GM23338 (cell line): ENCODE data around the gene HMGB4. TPM values are rescaled to one million over a fixed set of nuclear protein-coding genes. Genes with fewer than 3 reads are reported as not detected.

Experiments
- ATAC-seq: fragments of 200-7000 bp; cut with Tn5 transposase; 3 replicates; pipeline ENCODE4 v1.9.1; 2020
- DNase-seq: peaks from one replicate; pipeline ENCODE4 v3.0.0-alpha.2; 2015; ENCODE audit warnings: low spot score
- H2AFZ ChIP-seq: fragments of 200-600 bp; sonication (generic); 2 replicates; pipeline ENCODE4 v1.8.0; 2016; ENCODE audit warnings: antibody characterized with exemption, mild to moderate bottlenecking, moderate library complexity
- H3F3A ChIP-seq: fragments of 200-600 bp; sonication (generic); replicated peaks from 2 replicates; pipeline ENCODE4 v1.8.0; 2017; ENCODE audit warnings: antibody characterized with exemption, mixed run types, low read depth
- H3K27ac ChIP-seq: fragments of 200-600 bp; sonication (generic); 2 replicates; pipeline ENCODE4 v1.6.1; 2016; ENCODE audit warnings: low read depth
- H3K27me3 ChIP-seq: fragments of 200-600 bp; sonication (generic); 2 replicates; pipeline ENCODE4 v1.8.0; 2016; ENCODE audit warnings: mild to moderate bottlenecking, mixed run types, moderate library complexity; ENCODE audit not compliant: insufficient read depth
- H3K36me3 ChIP-seq: fragments of 200-600 bp; sonication (generic); 2 replicates; pipeline ENCODE4 v1.8.0; 2016; ENCODE audit warnings: mild to moderate bottlenecking; ENCODE audit not compliant: insufficient read depth
- H3K4me1 ChIP-seq: fragments of 200-600 bp; sonication (generic); 2 replicates; pipeline ENCODE4 v1.8.0; 2016; ENCODE audit warnings: mild to moderate bottlenecking, moderate library complexity; ENCODE audit not compliant: insufficient read depth
- H3K4me2 ChIP-seq: fragments of 200-600 bp; sonication (generic); 2 replicates; pipeline ENCODE4 v1.7.1; 2017; ENCODE audit warnings: mixed run types
- H3K4me3 ChIP-seq: fragments of 200-600 bp; sonication (generic); 2 replicates; pipeline ENCODE4 v1.6.1; 2016; ENCODE audit warnings: mixed run types
- H3K79me2 ChIP-seq: fragments of 200-600 bp; sonication (generic); replicated peaks from 2 replicates; pipeline ENCODE4 v1.8.0; 2017; ENCODE audit warnings: mild to moderate bottlenecking; ENCODE audit not compliant: insufficient read depth
- H3K9me2 ChIP-seq: fragments of 200-600 bp; sonication (generic); 2 replicates; pipeline ENCODE4 v1.8.0; 2017; ENCODE audit not compliant: insufficient read depth
- H4K20me1 ChIP-seq: fragments of 200-600 bp; sonication (generic); replicated peaks from 2 replicates; pipeline ENCODE4 v1.8.0; 2017; ENCODE audit warnings: mild to moderate bottlenecking; ENCODE audit not compliant: insufficient read depth
- H3K27ac Mint-ChIP-seq: 2 replicates; pipeline ENCODE4 v1.8.0; 2020; ENCODE audit warnings: inconsistent platforms, mild to moderate bottlenecking, moderate library complexity, mixed read lengths
- H3K27me3 Mint-ChIP-seq: 3 replicates; pipeline ENCODE4 v1.8.0; 2022; ENCODE audit warnings: low read depth, mild to moderate bottlenecking, moderate library complexity, mixed read lengths, inconsistent platforms; ENCODE audit not compliant: insufficient read depth, poor library complexity
- H3K36me3 Mint-ChIP-seq: 3 replicates; pipeline ENCODE4 v1.8.0; 2021; ENCODE audit warnings: low read depth, mild to moderate bottlenecking, inconsistent platforms, moderate library complexity, mixed read lengths
- H3K4me1 Mint-ChIP-seq: 3 replicates; pipeline ENCODE4 v1.8.0; 2020; ENCODE audit warnings: mild to moderate bottlenecking, inconsistent platforms, mixed read lengths
- H3K4me3 Mint-ChIP-seq: 3 replicates; pipeline ENCODE4 v1.8.0; 2021; ENCODE audit warnings: moderate library complexity, mild to moderate bottlenecking, inconsistent platforms, mixed read lengths
- H3K9me3 Mint-ChIP-seq: 3 replicates; pipeline ENCODE4 v1.8.0; 2020; ENCODE audit warnings: moderate library complexity, mild to moderate bottlenecking, inconsistent platforms, mixed read lengths
- CREB1 ChIP-seq: fragments of 250-450 bp; sonication (Bioruptor Pico); IDR thresholded peaks from 2 replicates; pipeline ENCODE4 v1.5.0; 2020; ENCODE audit warnings: low read depth, mild to moderate bottlenecking, moderate library complexity
- EZH2 ChIP-seq: fragments of 200-600 bp; sonication (generic); IDR thresholded peaks from one replicate; pipeline ENCODE4 v1.8.0; 2017; ENCODE audit warnings: antibody characterized with exemption, mild to moderate bottlenecking, low read depth; ENCODE audit not compliant: unreplicated experiment
- POLR2AphosphoS5 ChIP-seq: IDR thresholded peaks from 2 replicates; pipeline ENCODE4 v1.6.1; 2016; ENCODE audit warnings: antibody characterized with exemption, low read depth
- STAT1 ChIP-seq: IDR thresholded peaks from one replicate; pipeline ENCODE4 v1.6.1; 2016; ENCODE audit warnings: antibody characterized with exemption; ENCODE audit not compliant: unreplicated experiment
- ZNF114 ChIP-seq: fragments of 250-450 bp; sonication (Bioruptor Pico); IDR thresholded peaks from 2 replicates; pipeline ENCODE4 v1.5.0; 2020; ENCODE audit warnings: mild to moderate bottlenecking, moderate library complexity
- polyA plus RNA-seq: library from polyadenylated mRNA; unstranded; fragments of >200 nt; fragmentation: Nextera tagmentation; extraction: Ambion mirVana; gene quantifications from 2 replicates; pipeline ENCODE4 v1.2.1, GENCODE V29; 2016
- total RNA-seq: library from RNA; depleted of rRNA; stranded (reverse); fragments of >200 nt; shearing (Covaris generic); gene quantifications from 2 replicates; pipeline ENCODE4 v1.2.3, GENCODE V29; 2014
- TF ChIP-seq, protein P1 (sequence below): fragments of 250-450 bp; sonication (Bioruptor Pico); IDR thresholded peaks from 2 replicates; pipeline ENCODE4 v1.5.0; 2020; ENCODE audit warnings: mild to moderate bottlenecking, moderate library complexity
- TF ChIP-seq, protein P2 (sequence below): IDR thresholded peaks from one replicate; pipeline ENCODE4 v1.6.1; 2018; ENCODE audit warnings: antibody characterized with exemption; ENCODE audit not compliant: unreplicated experiment

HMGB4 gene
- total and polyA plus RNA-seq, 2 experiments from 2014 or later: not detected

DNA sequence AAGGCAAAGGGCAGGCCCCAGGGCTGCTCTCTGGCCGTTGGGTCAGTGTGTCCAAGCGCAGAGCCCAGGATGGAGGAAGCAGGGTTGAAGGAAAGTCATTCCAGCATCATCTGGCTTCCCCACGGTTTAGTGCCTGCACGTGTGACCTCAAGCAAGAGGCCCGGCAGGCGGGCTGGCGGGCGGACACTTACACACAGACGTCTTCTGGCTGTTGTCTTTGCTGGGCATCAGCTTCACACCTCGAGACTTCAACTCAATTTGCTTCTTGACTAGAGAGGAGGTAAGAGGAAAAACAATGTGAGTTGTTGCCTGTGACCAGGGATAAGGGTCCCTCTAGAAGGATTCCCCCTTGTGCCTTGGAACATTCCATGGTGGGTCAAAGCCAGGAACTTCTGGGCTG lies 38.4 kb upstream of the HMGB4 start:
- H3F3A ChIP-seq: no peaks in the 10 kb centered on the region
- peaks cover 55% of the 10 kb centered on the region for H3K36me3 Mint-ChIP-seq
- H3K4me1 Mint-ChIP-seq: no peaks in the 10 kb centered on the region; the same call in 2 of the 3 replicates
- no peak overlapping the region for H2AFZ ChIP-seq
- no peak overlapping the region for H3K27ac Mint-ChIP-seq
- peaks cover 34% of the 10 kb centered on the region for H3K9me3 Mint-ChIP-seq
- H3K27ac ChIP-seq: no peak overlapping the region
- no peak overlapping the region for H3K4me2 ChIP-seq
- peaks cover 4% of the 10 kb centered on the region for H3K27me3 Mint-ChIP-seq
- no peaks in the 10 kb centered on the region for H4K20me1 ChIP-seq
- no peaks in the 10 kb centered on the region for H3K27me3 ChIP-seq
- no peak overlapping the region for H3K4me3 ChIP-seq
- H3K4me3 Mint-ChIP-seq: no peak overlapping the region
- H3K4me1 ChIP-seq: no peaks in the 10 kb centered on the region
- DNase-seq (no peak), ATAC-seq (no peak)
- TF ChIP-seq EZH2 (no peak), CREB1 (CRISPR knock-in tag) (no peak), ZNF114 (CRISPR knock-in tag) (no peak)
- TF ChIP-seq, protein P1, sequence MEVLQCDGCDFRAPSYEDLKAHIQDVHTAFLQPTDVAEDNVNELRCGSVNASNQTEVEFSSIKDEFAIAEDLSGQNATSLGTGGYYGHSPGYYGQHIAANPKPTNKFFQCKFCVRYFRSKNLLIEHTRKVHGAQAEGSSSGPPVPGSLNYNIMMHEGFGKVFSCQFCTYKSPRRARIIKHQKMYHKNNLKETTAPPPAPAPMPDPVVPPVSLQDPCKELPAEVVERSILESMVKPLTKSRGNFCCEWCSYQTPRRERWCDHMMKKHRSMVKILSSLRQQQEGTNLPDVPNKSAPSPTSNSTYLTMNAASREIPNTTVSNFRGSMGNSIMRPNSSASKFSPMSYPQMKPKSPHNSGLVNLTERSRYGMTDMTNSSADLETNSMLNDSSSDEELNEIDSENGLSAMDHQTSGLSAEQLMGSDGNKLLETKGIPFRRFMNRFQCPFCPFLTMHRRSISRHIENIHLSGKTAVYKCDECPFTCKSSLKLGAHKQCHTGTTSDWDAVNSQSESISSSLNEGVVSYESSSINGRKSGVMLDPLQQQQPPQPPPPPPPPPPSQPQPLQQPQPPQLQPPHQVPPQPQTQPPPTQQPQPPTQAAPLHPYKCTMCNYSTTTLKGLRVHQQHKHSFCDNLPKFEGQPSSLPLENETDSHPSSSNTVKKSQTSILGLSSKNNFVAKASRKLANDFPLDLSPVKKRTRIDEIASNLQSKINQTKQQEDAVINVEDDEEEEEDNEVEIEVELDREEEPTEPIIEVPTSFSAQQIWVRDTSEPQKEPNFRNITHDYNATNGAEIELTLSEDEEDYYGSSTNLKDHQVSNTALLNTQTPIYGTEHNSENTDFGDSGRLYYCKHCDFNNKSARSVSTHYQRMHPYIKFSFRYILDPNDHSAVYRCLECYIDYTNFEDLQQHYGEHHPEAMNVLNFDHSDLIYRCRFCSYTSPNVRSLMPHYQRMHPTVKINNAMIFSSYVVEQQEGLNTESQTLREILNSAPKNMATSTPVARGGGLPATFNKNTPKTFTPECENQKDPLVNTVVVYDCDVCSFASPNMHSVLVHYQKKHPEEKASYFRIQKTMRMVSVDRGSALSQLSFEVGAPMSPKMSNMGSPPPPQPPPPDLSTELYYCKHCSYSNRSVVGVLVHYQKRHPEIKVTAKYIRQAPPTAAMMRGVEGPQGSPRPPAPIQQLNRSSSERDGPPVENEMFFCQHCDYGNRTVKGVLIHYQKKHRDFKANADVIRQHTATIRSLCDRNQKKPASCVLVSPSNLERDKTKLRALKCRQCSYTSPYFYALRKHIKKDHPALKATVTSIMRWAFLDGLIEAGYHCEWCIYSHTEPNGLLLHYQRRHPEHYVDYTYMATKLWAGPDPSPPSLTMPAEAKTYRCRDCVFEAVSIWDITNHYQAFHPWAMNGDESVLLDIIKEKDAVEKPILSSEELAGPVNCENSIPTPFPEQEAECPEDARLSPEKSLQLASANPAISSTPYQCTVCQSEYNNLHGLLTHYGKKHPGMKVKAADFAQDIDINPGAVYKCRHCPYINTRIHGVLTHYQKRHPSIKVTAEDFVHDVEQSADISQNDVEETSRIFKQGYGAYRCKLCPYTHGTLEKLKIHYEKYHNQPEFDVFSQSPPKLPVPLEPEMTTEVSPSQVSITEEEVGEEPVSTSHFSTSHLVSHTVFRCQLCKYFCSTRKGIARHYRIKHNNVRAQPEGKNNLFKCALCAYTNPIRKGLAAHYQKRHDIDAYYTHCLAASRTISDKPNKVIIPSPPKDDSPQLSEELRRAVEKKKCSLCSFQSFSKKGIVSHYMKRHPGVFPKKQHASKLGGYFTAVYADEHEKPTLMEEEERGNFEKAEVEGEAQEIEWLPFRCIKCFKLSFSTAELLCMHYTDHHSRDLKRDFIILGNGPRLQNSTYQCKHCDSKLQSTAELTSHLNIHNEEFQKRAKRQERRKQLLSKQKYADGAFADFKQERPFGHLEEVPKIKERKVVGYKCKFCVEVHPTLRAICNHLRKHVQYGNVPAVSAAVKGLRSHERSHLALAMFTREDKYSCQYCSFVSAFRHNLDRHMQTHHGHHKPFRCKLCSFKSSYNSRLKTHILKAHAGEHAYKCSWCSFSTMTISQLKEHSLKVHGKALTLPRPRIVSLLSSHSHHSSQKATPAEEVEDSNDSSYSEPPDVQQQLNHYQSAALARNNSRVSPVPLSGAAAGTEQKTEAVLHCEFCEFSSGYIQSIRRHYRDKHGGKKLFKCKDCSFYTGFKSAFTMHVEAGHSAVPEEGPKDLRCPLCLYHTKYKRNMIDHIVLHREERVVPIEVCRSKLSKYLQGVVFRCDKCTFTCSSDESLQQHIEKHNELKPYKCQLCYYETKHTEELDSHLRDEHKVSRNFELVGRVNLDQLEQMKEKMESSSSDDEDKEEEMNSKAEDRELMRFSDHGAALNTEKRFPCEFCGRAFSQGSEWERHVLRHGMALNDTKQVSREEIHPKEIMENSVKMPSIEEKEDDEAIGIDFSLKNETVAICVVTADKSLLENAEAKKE (CRISPR knock-in tag): no peak
- no peaks in the 10 kb centered on the region for H3K79me2 ChIP-seq
- H3K9me2 ChIP-seq: 0 out of 2 replicates have a peak, but pooled peaks cover 4% of the 10 kb centered on the region
- H3K36me3 ChIP-seq: no peaks in the 10 kb centered on the region; the same call in 1 of the 2 replicates

DNA sequence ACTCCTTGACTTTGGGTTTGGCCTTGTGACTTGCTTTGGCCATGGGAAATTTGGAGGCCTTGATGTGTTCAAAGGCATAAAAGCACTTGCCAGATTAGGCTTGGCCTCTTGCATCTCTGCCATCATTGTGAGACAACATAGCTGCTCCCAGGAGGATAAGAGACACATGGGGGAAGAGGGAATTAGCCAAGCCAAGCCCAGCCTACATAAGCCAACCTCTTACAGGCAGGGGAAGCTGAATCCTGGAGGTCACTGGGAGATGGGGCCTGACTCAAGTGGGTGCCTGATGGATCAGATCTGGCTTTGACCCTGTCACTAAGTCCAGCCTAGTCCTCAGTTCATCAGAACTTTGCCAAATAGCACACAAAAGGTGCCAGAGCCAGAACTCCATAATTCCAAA lies 37.6 kb upstream of the HMGB4 start:
- no peak for ATAC-seq
- H4K20me1 ChIP-seq: no peaks in the 10 kb centered on the region
- Mint-ChIP-seq H3K4me1 (no peaks in the 10 kb centered on the region; the same call in 2 of the 3 replicates), H3K36me3 (peaks cover 55% of the 10 kb centered on the region), H3K27ac (no peak overlapping the region), H3K9me3 (peaks cover 42% of the 10 kb centered on the region), H3K27me3 (peaks cover 2% of the 10 kb centered on the region), H3K4me3 (no peak overlapping the region)
- no peak overlapping the region for H3K4me3 ChIP-seq
- H3K79me2 ChIP-seq: no peaks in the 10 kb centered on the region
- no peaks in the 10 kb centered on the region for H3K27me3 ChIP-seq
- H3K36me3 ChIP-seq: no peaks in the 10 kb centered on the region; the same call in 1 of the 2 replicates
- H3K27ac ChIP-seq: no peak overlapping the region
- H2AFZ ChIP-seq: no peak overlapping the region
- H3F3A ChIP-seq: no peaks in the 10 kb centered on the region
- no peaks in the 10 kb centered on the region for H3K4me1 ChIP-seq
- no peak overlapping the region for H3K4me2 ChIP-seq
- DNase-seq: no peak
- 0 out of 2 replicates have a peak, but pooled peaks cover 4% of the 10 kb centered on the region for H3K9me2 ChIP-seq
- TF ChIP-seq STAT1: no peak
- TF ChIP-seq, protein P2, sequence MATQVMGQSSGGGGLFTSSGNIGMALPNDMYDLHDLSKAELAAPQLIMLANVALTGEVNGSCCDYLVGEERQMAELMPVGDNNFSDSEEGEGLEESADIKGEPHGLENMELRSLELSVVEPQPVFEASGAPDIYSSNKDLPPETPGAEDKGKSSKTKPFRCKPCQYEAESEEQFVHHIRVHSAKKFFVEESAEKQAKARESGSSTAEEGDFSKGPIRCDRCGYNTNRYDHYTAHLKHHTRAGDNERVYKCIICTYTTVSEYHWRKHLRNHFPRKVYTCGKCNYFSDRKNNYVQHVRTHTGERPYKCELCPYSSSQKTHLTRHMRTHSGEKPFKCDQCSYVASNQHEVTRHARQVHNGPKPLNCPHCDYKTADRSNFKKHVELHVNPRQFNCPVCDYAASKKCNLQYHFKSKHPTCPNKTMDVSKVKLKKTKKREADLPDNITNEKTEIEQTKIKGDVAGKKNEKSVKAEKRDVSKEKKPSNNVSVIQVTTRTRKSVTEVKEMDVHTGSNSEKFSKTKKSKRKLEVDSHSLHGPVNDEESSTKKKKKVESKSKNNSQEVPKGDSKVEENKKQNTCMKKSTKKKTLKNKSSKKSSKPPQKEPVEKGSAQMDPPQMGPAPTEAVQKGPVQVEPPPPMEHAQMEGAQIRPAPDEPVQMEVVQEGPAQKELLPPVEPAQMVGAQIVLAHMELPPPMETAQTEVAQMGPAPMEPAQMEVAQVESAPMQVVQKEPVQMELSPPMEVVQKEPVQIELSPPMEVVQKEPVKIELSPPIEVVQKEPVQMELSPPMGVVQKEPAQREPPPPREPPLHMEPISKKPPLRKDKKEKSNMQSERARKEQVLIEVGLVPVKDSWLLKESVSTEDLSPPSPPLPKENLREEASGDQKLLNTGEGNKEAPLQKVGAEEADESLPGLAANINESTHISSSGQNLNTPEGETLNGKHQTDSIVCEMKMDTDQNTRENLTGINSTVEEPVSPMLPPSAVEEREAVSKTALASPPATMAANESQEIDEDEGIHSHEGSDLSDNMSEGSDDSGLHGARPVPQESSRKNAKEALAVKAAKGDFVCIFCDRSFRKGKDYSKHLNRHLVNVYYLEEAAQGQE: no peak
- TF ChIP-seq ZNF114 (CRISPR knock-in tag): no peak
- TF ChIP-seq POLR2AphosphoS5: no peak
